ENCODE measurements around the gene ZNF559.
"Not testable (repeated sequence)": the region's sequence is repeated elsewhere in the genome, so short reads cannot be mapped to it uniquely, and the experiment has no call there.

Gene ZNF559

GRCh38 chr19:9323919-9324583 lies at the start of gene ZNF559:
ZNF559 (plus strand) TSS chr19:9324179; CDS start chr19:9338550, 14,371 bp downstream.
- peak; percentile 95 for DNase-seq

GRCh38 chr19:9283485-9283884 lies 40.5 kb upstream of the ZNF559 start:
- not testable (repeated sequence) for DNase-seq

- no peak for DNase-seq
These were observed 34.6 kb upstream of the ZNF559 start for GRCh38 chr19:9289231-9289884.

- DNase-seq = no peak
These were observed 28.5 kb upstream of the ZNF559 start for GRCh38 chr19:9295411-9295849.

GRCh38 chr19:9296336-9296735 lies 27.6 kb upstream of the ZNF559 start:
- no peak for DNase-seq

GRCh38 chr19:9306443-9306842 lies 17.5 kb upstream of the ZNF559 start:
- no peak for DNase-seq

- DNase-seq = no peak
These were observed 15.7 kb upstream of the ZNF559 start for GRCh38 chr19:9308091-9308770.

GRCh38 chr19:9309139-9309973 lies 14.6 kb upstream of the ZNF559 start, which contains the start of gene ZNF699:
ZNF699 (minus strand) TSS chr19:9309838; CDS start chr19:9305119, 4,719 bp downstream.
- DNase-seq = peak; percentile 97

GRCh38 chr19:9309974-9310446 lies 14.0 kb upstream of the ZNF559 start:
- peak; percentile 96 for DNase-seq

- no peak for DNase-seq
These were observed 10.2 kb upstream of the ZNF559 start for GRCh38 chr19:9313756-9314155.

GRCh38 chr19:9321338-9321737 lies 2.6 kb upstream of the ZNF559 start:
- no peak for DNase-seq

GRCh38 chr19:9321756-9322155 lies 2.2 kb upstream of the ZNF559 start:
- DNase-seq = not testable (repeated sequence)

- not testable (repeated sequence) for DNase-seq
These were observed 1.8 kb upstream of the ZNF559 start for GRCh38 chr19:9322201-9322600.

GRCh38 chr19:9323557-9323918 lies 441 bp upstream of the ZNF559 start:
- peak; percentile 89 for DNase-seq

- DNase-seq = no peak
These were observed 594 bp downstream of the ZNF559 start for GRCh38 chr19:9324584-9324962.

GRCh38 chr19:9329999-9330398 lies 6.0 kb downstream of the ZNF559 start:
- DNase-seq = no peak

GRCh38 chr19:9342610-9343304 lies 18.8 kb downstream of the ZNF559 start:
- DNase-seq = peak; percentile 14

GRCh38 chr19:9345005-9345404 lies 21.0 kb downstream of the ZNF559 start:
- no peak for DNase-seq

- DNase-seq = no peak
These were observed 24.3 kb downstream of the ZNF559 start for GRCh38 chr19:9348253-9348652.

- DNase-seq = no peak
These were observed 24.7 kb downstream of the ZNF559 start for GRCh38 chr19:9348671-9349070.

GRCh38 chr19:9352505-9352904 lies 28.5 kb downstream of the ZNF559 start:
- DNase-seq = no peak

- DNase-seq = no peak
These were observed 29.0 kb downstream of the ZNF559 start for GRCh38 chr19:9353011-9353410.

All from DMS53 (cell line).